Measurements from ENCODE around the gene TGFA.

Gene TGFA

DNA sequence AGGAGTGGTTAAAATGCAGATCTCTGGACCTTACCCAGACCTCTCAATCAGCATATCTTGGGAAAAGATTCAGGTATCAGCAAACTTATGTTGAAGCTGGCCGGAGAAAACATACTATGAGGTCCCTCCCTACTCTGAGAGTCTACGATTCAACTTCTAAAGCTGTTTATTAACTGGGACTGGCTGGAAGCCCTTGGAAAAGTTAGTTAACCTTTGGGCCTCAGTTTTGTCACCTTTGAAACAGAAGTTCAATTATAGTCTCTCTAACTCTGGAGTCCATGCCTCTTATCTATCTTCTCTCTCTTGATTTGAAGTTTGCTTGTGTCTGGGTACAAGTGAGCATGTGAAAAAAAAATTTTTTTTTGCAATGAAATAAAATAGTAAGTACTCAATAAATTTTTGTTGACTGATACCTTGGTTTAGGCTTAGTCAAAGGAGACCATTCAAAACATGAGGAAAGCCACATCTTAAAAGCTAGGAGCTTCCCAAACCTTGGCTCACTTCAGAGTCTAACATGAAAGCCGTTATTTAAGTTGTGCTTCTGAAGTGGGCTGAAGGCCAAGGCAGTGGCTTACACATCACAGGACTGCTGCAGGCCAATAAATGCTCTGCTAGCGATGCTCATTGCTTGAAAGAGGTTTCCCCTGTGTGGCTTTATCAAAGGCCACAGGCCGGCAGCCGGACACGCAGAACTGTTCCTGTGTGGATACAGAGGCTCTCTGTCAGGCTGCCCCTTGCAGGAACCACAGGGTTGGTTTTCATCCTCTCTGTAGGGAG, 141.1 kb downstream of the TGFA start:
- FAIRE-seq = no peak

DNA sequence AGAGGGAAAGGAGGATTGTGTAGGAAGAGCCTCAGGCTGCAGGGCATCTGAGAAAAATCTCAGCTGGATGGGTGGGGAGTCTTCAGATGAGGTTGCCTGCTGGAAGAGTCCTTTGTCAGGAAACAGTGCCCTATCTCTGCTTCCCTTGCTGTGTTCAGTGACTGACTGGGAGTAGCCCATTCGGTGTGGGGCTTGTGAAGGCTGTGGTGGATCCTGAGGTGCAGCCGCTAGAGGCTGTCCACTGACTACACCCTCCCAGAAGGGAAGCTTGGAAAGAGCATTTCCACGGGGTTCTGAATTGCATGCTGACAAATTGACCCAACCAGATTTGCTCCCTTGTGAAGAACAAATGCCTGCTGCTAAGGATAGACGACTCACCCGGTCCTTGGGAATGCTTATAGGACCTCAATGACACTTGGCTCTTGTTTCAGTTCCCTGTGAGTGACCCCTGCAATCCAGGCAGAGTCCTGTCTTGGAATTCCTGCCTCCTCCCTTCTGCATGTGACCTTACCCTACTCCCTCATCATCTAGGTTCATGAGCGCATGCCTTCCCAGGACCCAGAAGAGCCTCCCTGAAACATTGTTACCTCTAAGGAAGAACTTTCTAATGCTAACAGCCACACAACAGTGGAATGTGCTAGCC, 142.0 kb downstream of the TGFA start:
- FAIRE-seq = no peak

DNA sequence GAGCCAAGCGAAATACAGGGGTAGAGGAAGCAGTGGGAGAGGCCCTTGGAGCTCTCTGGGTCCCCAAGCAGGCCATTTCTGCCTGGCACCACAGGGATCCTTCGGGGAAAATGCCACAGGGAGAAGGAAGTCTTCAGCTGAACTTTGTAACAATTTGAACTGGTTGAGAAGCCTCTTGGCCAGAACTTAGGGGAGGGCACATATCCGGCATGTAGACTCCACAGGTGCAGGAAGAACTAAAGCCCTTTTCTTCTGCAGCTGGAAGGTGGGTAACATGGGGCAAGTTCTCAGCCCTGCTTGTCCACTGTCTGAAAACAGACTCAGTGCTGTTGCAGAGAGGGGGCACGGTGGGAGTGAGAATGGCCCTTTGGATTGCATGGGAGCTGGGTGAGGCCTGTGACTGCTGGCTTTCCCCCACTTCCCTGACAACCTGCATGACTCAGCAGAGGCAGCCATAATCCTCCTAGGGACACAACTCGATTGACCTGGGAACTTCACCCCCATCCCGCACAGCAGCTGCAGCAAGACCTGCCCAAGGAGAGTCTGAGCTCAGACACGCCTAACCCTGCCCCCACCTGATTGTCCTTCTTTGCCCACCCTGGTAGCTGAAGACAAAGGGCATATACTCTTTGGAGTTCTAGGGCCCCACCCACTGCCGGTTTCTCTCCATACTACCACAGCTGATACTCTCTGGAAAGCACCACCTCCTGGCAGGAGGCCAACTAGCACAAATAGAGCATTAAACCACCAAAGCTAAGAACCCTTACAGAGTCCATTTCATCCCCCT, 150.2 kb downstream of the TGFA start:
- no peak for FAIRE-seq

DNA sequence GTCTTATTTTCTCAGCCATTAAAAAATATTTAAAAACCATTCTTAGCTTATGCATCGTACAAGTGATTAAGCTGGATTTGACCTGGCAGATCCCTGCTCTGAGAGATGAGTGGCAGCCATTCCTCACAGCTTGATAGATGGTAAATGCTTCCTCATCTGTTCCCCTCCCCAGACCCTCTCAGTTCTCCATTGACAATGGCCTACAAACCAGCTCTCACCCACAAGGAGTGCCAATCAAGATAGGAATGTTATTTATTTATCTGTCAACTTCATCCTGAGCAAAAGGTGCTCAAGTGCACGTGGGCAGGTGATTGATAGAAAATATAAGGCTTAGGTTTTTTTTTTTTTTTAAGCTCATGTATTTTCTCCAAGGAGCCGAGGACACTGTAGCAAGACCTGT, 153.1 kb downstream of the TGFA start:
- FAIRE-seq = no peak

DNA sequence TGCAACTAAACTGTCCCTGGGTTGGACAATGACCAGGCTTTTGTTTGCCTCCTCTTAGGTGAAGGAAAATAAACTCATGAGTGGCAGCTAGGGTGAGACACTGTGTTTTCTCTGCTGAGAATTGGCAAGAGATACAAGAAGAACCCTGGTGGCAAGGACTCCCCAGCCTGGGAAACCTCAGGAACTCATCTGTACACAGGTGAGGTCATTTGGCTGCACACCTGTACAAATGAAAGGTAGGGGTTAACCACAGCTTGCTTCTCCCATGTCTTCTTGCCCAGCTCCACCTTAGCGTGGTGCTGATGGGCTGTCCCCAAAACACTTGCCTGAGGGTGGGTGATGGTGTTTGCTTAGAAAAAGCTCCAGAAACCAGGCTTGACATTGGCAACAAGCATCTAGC, 154.6 kb downstream of the TGFA start:
- FAIRE-seq = no peak

All from colon (tissue), 2 donors.